Endodermal cell (in vitro differentiated cells): ENCODE data around the gene EPHX1. TPM values are rescaled to one million over a fixed set of nuclear protein-coding genes. Genes with fewer than 3 reads are reported as not detected.
A peak's percentile ranks its signal among the peaks of the same experiment; 100 is the strongest.

Experiments used
- DNase-seq: peaks from one replicate; pipeline ENCODE4 v3.0.0-alpha.2; 2017
- H3K27ac ChIP-seq: 2 replicates; pipeline ENCODE4 v1.5.1; 2013; ENCODE audit warnings: mild to moderate bottlenecking, low read depth, low read length, moderate library complexity
- H3K27me3 ChIP-seq: 2 replicates; pipeline ENCODE4 v1.6.1; 2013; ENCODE audit warnings: mild to moderate bottlenecking, low read length, moderate library complexity; ENCODE audit not compliant: insufficient read depth, control insufficient read depth, poor library complexity, severe bottlenecking
- H3K36me3 ChIP-seq: 2 replicates; pipeline ENCODE4 v1.7.0; 2013; ENCODE audit warnings: mild to moderate bottlenecking, low read length, moderate library complexity; ENCODE audit not compliant: control insufficient read depth, insufficient read depth
- H3K4me1 ChIP-seq: one replicate; pipeline ENCODE4 v1.7.0; 2013; ENCODE audit warnings: low read length; ENCODE audit not compliant: control insufficient read depth, insufficient read depth
- H3K4me3 ChIP-seq: 2 replicates; pipeline ENCODE4 v1.5.1; 2013; ENCODE audit warnings: mild to moderate bottlenecking, low read length, moderate library complexity
- H3K9ac ChIP-seq: 2 replicates; pipeline ENCODE4 v1.6.1; 2013; ENCODE audit warnings: mild to moderate bottlenecking, low read length, moderate library complexity; ENCODE audit not compliant: poor library complexity, severe bottlenecking; ENCODE audit errors: extremely low read depth
- H3K9me3 ChIP-seq: 2 replicates; pipeline ENCODE4 v1.6.1; 2013; ENCODE audit warnings: mild to moderate bottlenecking, low read length, moderate library complexity; ENCODE audit not compliant: control insufficient read depth
- H3K27ac Mint-ChIP-seq: 2 replicates; pipeline ENCODE4 v1.8.0; 2020; ENCODE audit warnings: mixed read lengths
- H3K27me3 Mint-ChIP-seq: 2 replicates; pipeline ENCODE4 v1.8.0; 2021; ENCODE audit warnings: mild to moderate bottlenecking, mixed read lengths; ENCODE audit not compliant: insufficient read depth
- H3K36me3 Mint-ChIP-seq: 2 replicates; pipeline ENCODE4 v1.8.0; 2020; ENCODE audit warnings: low read depth, mixed read lengths
- H3K4me1 Mint-ChIP-seq: 2 replicates; pipeline ENCODE4 v1.8.0; 2020; ENCODE audit warnings: mixed read lengths
- H3K4me3 Mint-ChIP-seq: 2 replicates; pipeline ENCODE4 v1.8.0; 2020; ENCODE audit warnings: mild to moderate bottlenecking, moderate library complexity, mixed read lengths
- H3K9me3 Mint-ChIP-seq: 2 replicates; pipeline ENCODE4 v1.8.0; 2020; ENCODE audit warnings: mild to moderate bottlenecking, mixed read lengths
- CTCF ChIP-seq: fragments of 200-600 bp; sonication (generic); conservative IDR thresholded peaks from 2 replicates; pipeline ENCODE4 v1.5.0; 2021; ENCODE audit warnings: antibody characterized with exemption, mild to moderate bottlenecking
- WGBS, 2 experiments: methylation state at CpG; one replicate each; pipeline versions ENCODE4 v1.1.5 to v1.1.7; 2013; ENCODE audit warnings: missing lambda C conversion rate in 2 of 2, mixed read lengths in 1 of 2; ENCODE audit not compliant: insufficient coverage in 1 of 2, insufficient read length in 1 of 2; 5-methylcytosine and 5-hydroxymethylcytosine counted together
- total RNA-seq, 2 donors: library from RNA; stranded (reverse); fragmentation: NEBNext Ultra II Directional in 1 of 2; extraction: Animal tissue kit (Norgen Biotek cat#: 25700) in 1 of 2; gene quantifications; 2 replicates in 1 of 2; 3 replicates in 1 of 2; pipeline ENCODE4 v1.2.1, GENCODE V29; 2021

The EPHX1 gene
- total RNA-seq, 2 donors from 2014 or later = 49.2 to 84.1 TPM

- Histone ChIP-seq H3K36me3 (no peaks in the 10 kb centered on the region), H3K4me1 (peaks cover 21% of the 10 kb centered on the region), H3K27me3 (peaks cover 11% of the 10 kb centered on the region), H3K9ac (no peak overlapping the region), H3K27ac (no peak overlapping the region), H3K4me3 (peak overlapping the region; percentile 25), H3K9me3 (no peaks in the 10 kb centered on the region)
- Mint-ChIP-seq H3K27ac (peak overlapping the region; percentile 70), H3K4me1 (peaks cover 55% of the 10 kb centered on the region), H3K4me3 (no peak overlapping the region), H3K36me3 (no peaks in the 10 kb centered on the region), H3K27me3 (peaks cover 8% of the 10 kb centered on the region), H3K9me3 (no peaks in the 10 kb centered on the region)
- TF ChIP-seq CTCF = no peak
- DNase-seq = no peak
- 68 to 89% methylated on average over 6 to 9 of the region's 9 CpGs for WGBS, 2 experiments
These were observed 41.1 kb upstream of the EPHX1 start for GRCh38 chr1:225768662-225769426.

DNA sequence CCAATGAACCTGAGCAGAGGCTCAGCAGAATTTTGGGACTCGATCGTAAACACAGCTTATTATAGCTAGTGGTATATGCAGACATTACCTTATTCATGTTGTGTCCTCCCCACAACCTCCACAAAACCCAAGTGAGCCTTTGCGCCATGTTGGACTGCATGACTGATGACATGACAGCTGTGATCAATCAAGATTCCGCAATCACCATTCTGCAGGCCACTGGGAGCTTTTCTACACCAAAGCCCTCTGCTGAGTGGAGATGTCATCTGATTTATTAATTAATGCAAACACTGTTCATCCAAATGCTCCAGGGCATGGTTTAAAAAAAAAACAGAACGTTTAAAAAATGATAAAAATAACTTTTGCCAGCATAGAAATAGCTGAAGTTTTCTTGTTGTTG, 40.2 kb upstream of the EPHX1 start:
- DNase-seq = no peak

GRCh38 chr1:225770561-225771248, 39.2 kb upstream of the EPHX1 start:
- H3K27ac ChIP-seq = peak overlapping the region; percentile 1
- Mint-ChIP-seq H3K4me3 (no peak overlapping the region), H3K4me1 (peaks cover 59% of the 10 kb centered on the region), H3K36me3 (no peaks in the 10 kb centered on the region), H3K9me3 (no peaks in the 10 kb centered on the region), H3K27ac (no peak overlapping the region), H3K27me3 (peaks cover 8% of the 10 kb centered on the region)
- 60 to 66% methylated on average over 8 to 11 of the region's 11 CpGs for WGBS, 2 experiments
- peak; percentile 65 for TF ChIP-seq CTCF
- no peaks in the 10 kb centered on the region for H3K9me3 ChIP-seq
- H3K9ac ChIP-seq = no peak overlapping the region
- H3K36me3 ChIP-seq = no peaks in the 10 kb centered on the region
- H3K27me3 ChIP-seq = peaks cover 11% of the 10 kb centered on the region
- H3K4me3 ChIP-seq = no peak overlapping the region
- DNase-seq = no peak
- H3K4me1 ChIP-seq = peaks cover 21% of the 10 kb centered on the region

More for the DNA sequence above, 40.2 kb upstream of the EPHX1 start:
- TF ChIP-seq CTCF = no peak
- H3K9me3 Mint-ChIP-seq = no peaks in the 10 kb centered on the region
- H3K27me3 Mint-ChIP-seq = peaks cover 8% of the 10 kb centered on the region
- Histone ChIP-seq H3K9me3 (no peaks in the 10 kb centered on the region), H3K9ac (no peak overlapping the region), H3K36me3 (no peaks in the 10 kb centered on the region), H3K4me3 (peak overlapping the region; percentile 25), H3K27ac (no peak overlapping the region), H3K4me1 (peaks cover 21% of the 10 kb centered on the region), H3K27me3 (peaks cover 11% of the 10 kb centered on the region)
- H3K4me1 Mint-ChIP-seq = peaks cover 56% of the 10 kb centered on the region
- 92 to 100% methylated on average over 1 to 5 of the region's 5 CpGs for WGBS, 2 experiments
- no peaks in the 10 kb centered on the region for H3K36me3 Mint-ChIP-seq
- H3K27ac Mint-ChIP-seq = peak overlapping the region; percentile 70
- H3K4me3 Mint-ChIP-seq = no peak overlapping the region
